H9 (cell line): ENCODE data around the gene DOCK10. TPM values are rescaled to one million over a fixed set of nuclear protein-coding genes. Genes with fewer than 3 reads are reported as not detected.

Experiments used
- DNase-seq: peaks from one replicate; pipeline ENCODE4 v3.0.0-alpha.2; 2017
- H2AFZ ChIP-seq: one replicate; pipeline ENCODE4 v1.6.1; 2013; ENCODE audit warnings: mild to moderate bottlenecking, low read length, control low read depth, moderate library complexity
- H2AK5ac ChIP-seq: 2 replicates; pipeline ENCODE4 v1.6.1; 2013; ENCODE audit warnings: low read length, control low read depth, mixed read lengths; ENCODE audit not compliant: insufficient read length
- H2BK120ac ChIP-seq: one replicate; pipeline ENCODE4 v1.6.1; 2013; ENCODE audit warnings: low read depth, mild to moderate bottlenecking, low read length, control low read depth, inconsistent platforms; ENCODE audit not compliant: poor library complexity, severe bottlenecking
- H2BK12ac ChIP-seq: 2 replicates; pipeline ENCODE4 v1.6.1; 2013; ENCODE audit warnings: low read length, control low read depth, mixed read lengths, low read depth; ENCODE audit not compliant: insufficient read length
- H2BK15ac ChIP-seq: 2 replicates; pipeline ENCODE4 v1.6.1; 2013; ENCODE audit warnings: low read depth, low read length, control low read depth
- H2BK20ac ChIP-seq: one replicate; pipeline ENCODE4 v1.6.1; 2013; ENCODE audit warnings: low read depth, mild to moderate bottlenecking, low read length, control low read depth, inconsistent platforms; ENCODE audit not compliant: poor library complexity, severe bottlenecking
- H2BK5ac ChIP-seq: 2 replicates; pipeline ENCODE4 v1.6.1; 2013; ENCODE audit warnings: low read length, control low read depth, mixed read lengths; ENCODE audit not compliant: insufficient read length
- H3K14ac ChIP-seq: 2 replicates; pipeline ENCODE4 v1.6.1; 2013; ENCODE audit warnings: low read length, control low read depth; ENCODE audit not compliant: insufficient read depth
- H3K18ac ChIP-seq: 2 replicates; pipeline ENCODE4 v1.6.1; 2013; ENCODE audit warnings: low read depth, mild to moderate bottlenecking, mixed read lengths, low read length, control low read depth; ENCODE audit not compliant: insufficient read length
- H3K23ac ChIP-seq: 2 replicates; pipeline ENCODE4 v1.6.1; 2013; ENCODE audit warnings: low read length, control low read depth, mixed read lengths, low read depth; ENCODE audit not compliant: insufficient read length
- H3K23me2 ChIP-seq: 2 replicates; pipeline ENCODE4 v1.6.1; 2013; ENCODE audit warnings: low read depth, mild to moderate bottlenecking, mixed read lengths, low read length, control low read depth; ENCODE audit not compliant: insufficient read length, poor library complexity, severe bottlenecking
- H3K27ac ChIP-seq: 2 replicates; pipeline ENCODE4 v1.5.1; 2013; ENCODE audit warnings: low read length, control low read depth, mixed read lengths, low read depth; ENCODE audit not compliant: insufficient read length
- H3K27me3 ChIP-seq: 2 replicates; pipeline ENCODE4 v1.6.1; 2013; ENCODE audit warnings: low read length, control low read depth, inconsistent platforms; ENCODE audit not compliant: insufficient read depth
- H3K4ac ChIP-seq: 2 replicates; pipeline ENCODE4 v1.6.1; 2013; ENCODE audit warnings: low read depth, mild to moderate bottlenecking, control low read depth, inconsistent platforms, low read length, moderate library complexity
- H3K4me1 ChIP-seq: 2 replicates; pipeline ENCODE4 v1.6.1; 2013; ENCODE audit warnings: low read length, control low read depth, inconsistent platforms; ENCODE audit not compliant: insufficient read depth
- H3K4me2 ChIP-seq: 2 replicates; pipeline ENCODE4 v1.6.1; 2013; ENCODE audit warnings: low read length, control low read depth, mixed read lengths; ENCODE audit not compliant: insufficient read length, insufficient read depth
- H3K56ac ChIP-seq: 2 replicates; pipeline ENCODE4 v1.6.1; 2013; ENCODE audit warnings: low read depth, mild to moderate bottlenecking, mixed read lengths, low read length, control low read depth; ENCODE audit not compliant: insufficient read length
- H3K79me1 ChIP-seq: 2 replicates; pipeline ENCODE4 v1.6.1; 2013; ENCODE audit warnings: low read depth, mild to moderate bottlenecking, moderate library complexity, low read length, control low read depth, inconsistent platforms; ENCODE audit not compliant: insufficient read depth, poor library complexity, severe bottlenecking
- H3K79me2 ChIP-seq: 2 replicates; pipeline ENCODE4 v1.6.1; 2013; ENCODE audit warnings: low read length, control low read depth, inconsistent platforms; ENCODE audit not compliant: insufficient read depth
- H3K9ac ChIP-seq: 2 replicates; pipeline ENCODE4 v1.6.1; 2013; ENCODE audit warnings: low read length, control low read depth, mixed read lengths; ENCODE audit not compliant: insufficient read length; ENCODE audit errors: extremely low read depth
- H3K9me3 ChIP-seq: one replicate; pipeline ENCODE4 v1.6.1; 2013; ENCODE audit warnings: low read depth, low read length, inconsistent platforms; ENCODE audit not compliant: control insufficient read depth
- H3T11ph ChIP-seq: one replicate; pipeline ENCODE4 v1.6.1; 2013; ENCODE audit warnings: mild to moderate bottlenecking, low read length, control low read depth, inconsistent platforms
- H4K20me1 ChIP-seq: one replicate; pipeline ENCODE4 v1.6.1; 2013; ENCODE audit not compliant: control insufficient read depth, insufficient read length, insufficient read depth
- H4K5ac ChIP-seq: 2 replicates; pipeline ENCODE4 v1.6.1; 2013; ENCODE audit warnings: low read depth, mild to moderate bottlenecking, mixed read lengths, low read length, control low read depth; ENCODE audit not compliant: insufficient read length
- H4K8ac ChIP-seq: replicated peaks from 2 replicates; pipeline ENCODE4 v1.6.1; 2013; ENCODE audit warnings: low read length, control low read depth, mixed read lengths, low read depth; ENCODE audit not compliant: insufficient read length
- H4K91ac ChIP-seq: 2 replicates; pipeline ENCODE4 v1.6.1; 2013; ENCODE audit warnings: low read depth, mild to moderate bottlenecking, moderate library complexity, mixed read lengths, low read length, control low read depth; ENCODE audit not compliant: insufficient read length
- H3K27ac Mint-ChIP-seq, 3 experiments: 2 replicates in 2 of 3; 3 replicates in 1 of 3; pipeline ENCODE4 v1.8.0; 2020 to 2021; ENCODE audit warnings: mixed read lengths in 3 of 3, mild to moderate bottlenecking in 1 of 3, moderate library complexity in 1 of 3
- H3K27me3 Mint-ChIP-seq: 2 replicates; pipeline ENCODE4 v1.8.0; 2021; ENCODE audit warnings: low read depth, mild to moderate bottlenecking, moderate library complexity, mixed read lengths
- H3K36me3 Mint-ChIP-seq, 3 experiments: 2 replicates in 2 of 3; 3 replicates in 1 of 3; pipeline ENCODE4 v1.8.0; 2020 to 2021; ENCODE audit warnings: low read depth in 3 of 3, mixed read lengths in 3 of 3; ENCODE audit not compliant: insufficient read depth in 1 of 3
- H3K4me1 Mint-ChIP-seq, 2 experiments: 2 replicates each; pipeline ENCODE4 v1.8.0; 2020; ENCODE audit warnings: mixed read lengths in 2 of 2
- H3K4me3 Mint-ChIP-seq, 2 experiments: 2 replicates in 1 of 2; 3 replicates in 1 of 2; pipeline ENCODE4 v1.8.0; 2020 to 2021; ENCODE audit warnings: mild to moderate bottlenecking in 2 of 2, mixed read lengths in 2 of 2, moderate library complexity in 1 of 2
- H3K9me3 Mint-ChIP-seq, 2 experiments: 2 replicates in 1 of 2; 3 replicates in 1 of 2; pipeline ENCODE4 v1.8.0; 2020; ENCODE audit warnings: mild to moderate bottlenecking in 2 of 2, mixed read lengths in 2 of 2, moderate library complexity in 1 of 2
- WGBS: extraction: QIAGEN DNeasy Blood & Tissue Kit; methylation state at CpG from one replicate; pipeline ENCODE4 v1.1.7; 2013; ENCODE audit warnings: missing lambda C conversion rate, low lambda C conversion rate, mixed read lengths; ENCODE audit not compliant: insufficient read length; ENCODE audit errors: extremely low coverage; 5-methylcytosine and 5-hydroxymethylcytosine counted together
- total RNA-seq: library from RNA; stranded (reverse); gene quantifications from 2 replicates; pipeline ENCODE4 v1.2.1, GENCODE V29; 2021
- TF ChIP-seq, protein P1 (sequence below): fragments of 200-600 bp; sonication (generic); conservative IDR thresholded peaks from 3 replicates; pipeline ENCODE4 v1.8.0; 2021; ENCODE audit warnings: antibody characterized with exemption, mild to moderate bottlenecking

Gene DOCK10
- total RNA-seq, 1 experiment from 2014 or later, result 0.79 TPM

DNA sequence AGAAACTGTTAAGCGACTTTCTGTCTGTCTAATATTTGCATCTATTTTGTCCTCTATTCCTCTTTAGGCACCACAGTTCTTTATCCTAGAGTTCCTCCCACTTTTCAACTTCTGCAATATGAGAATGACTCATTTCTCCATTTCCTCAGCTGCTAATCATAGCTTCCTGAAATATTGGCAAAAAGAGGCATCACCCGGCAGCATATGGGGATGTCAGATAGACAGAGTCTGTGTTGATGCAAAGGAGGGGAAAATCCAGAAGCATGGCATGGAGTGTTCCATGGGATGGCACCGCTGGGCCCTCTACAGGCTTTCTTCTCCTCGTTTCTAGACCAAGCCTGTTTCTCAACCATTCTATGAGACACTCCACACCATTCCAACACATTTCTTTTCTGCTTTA lies 93.4 kb downstream of the DOCK10 start:
- WGBS, result no CpG with 5 or more reads among the region's 4 CpGs
- H3K79me2 ChIP-seq, result no peaks in the 10 kb centered on the region

More for the DNA sequence above, 93.4 kb downstream of the DOCK10 start:
- Histone ChIP-seq H2BK120ac (no peak overlapping the region), H3K27me3 (no peaks in the 10 kb centered on the region), H4K8ac (no peak overlapping the region), H2AFZ (no peak overlapping the region), H2BK15ac (no peak overlapping the region), H2AK5ac (no peak overlapping the region), H2BK12ac (no peak overlapping the region), H4K20me1 (no peaks in the 10 kb centered on the region), H3T11ph (no peak overlapping the region), H2BK5ac (no peak overlapping the region), H3K56ac (no peak overlapping the region), H3K18ac (no peak overlapping the region), H4K91ac (no peak overlapping the region), H3K4ac (no peak overlapping the region), H3K4me1 (peaks cover 3% of the 10 kb centered on the region), H3K23ac (no peak overlapping the region), H3K9me3 (no peaks in the 10 kb centered on the region), H3K23me2 (no peaks in the 10 kb centered on the region), H3K9ac (no peak overlapping the region), H3K27ac (no peak overlapping the region), H4K5ac (no peak overlapping the region), H3K79me1 (no peaks in the 10 kb centered on the region), H3K14ac (no peak overlapping the region), H2BK20ac (no peak overlapping the region), H3K4me2 (no peak overlapping the region)
- H3K36me3 Mint-ChIP-seq, result no peaks in the 10 kb centered on the region
- H3K9me3 Mint-ChIP-seq, result no peaks in the 10 kb centered on the region
- no peak for DNase-seq
- H3K4me3 Mint-ChIP-seq, result no peak overlapping the region
- H3K27me3 Mint-ChIP-seq, result no peaks in the 10 kb centered on the region
- H3K27ac Mint-ChIP-seq, result no peak overlapping the region
- H3K4me1 Mint-ChIP-seq, result peaks cover 11 to 14% of the 10 kb centered on the region in 2 experiments
- TF ChIP-seq, protein P1, sequence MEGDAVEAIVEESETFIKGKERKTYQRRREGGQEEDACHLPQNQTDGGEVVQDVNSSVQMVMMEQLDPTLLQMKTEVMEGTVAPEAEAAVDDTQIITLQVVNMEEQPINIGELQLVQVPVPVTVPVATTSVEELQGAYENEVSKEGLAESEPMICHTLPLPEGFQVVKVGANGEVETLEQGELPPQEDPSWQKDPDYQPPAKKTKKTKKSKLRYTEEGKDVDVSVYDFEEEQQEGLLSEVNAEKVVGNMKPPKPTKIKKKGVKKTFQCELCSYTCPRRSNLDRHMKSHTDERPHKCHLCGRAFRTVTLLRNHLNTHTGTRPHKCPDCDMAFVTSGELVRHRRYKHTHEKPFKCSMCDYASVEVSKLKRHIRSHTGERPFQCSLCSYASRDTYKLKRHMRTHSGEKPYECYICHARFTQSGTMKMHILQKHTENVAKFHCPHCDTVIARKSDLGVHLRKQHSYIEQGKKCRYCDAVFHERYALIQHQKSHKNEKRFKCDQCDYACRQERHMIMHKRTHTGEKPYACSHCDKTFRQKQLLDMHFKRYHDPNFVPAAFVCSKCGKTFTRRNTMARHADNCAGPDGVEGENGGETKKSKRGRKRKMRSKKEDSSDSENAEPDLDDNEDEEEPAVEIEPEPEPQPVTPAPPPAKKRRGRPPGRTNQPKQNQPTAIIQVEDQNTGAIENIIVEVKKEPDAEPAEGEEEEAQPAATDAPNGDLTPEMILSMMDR, result no peak
